Stromal cell of bone marrow (primary cell): Measurements from ENCODE around the gene EXOC3L4.
A peak's percentile ranks its signal among the peaks of the same experiment; 100 is the strongest.

ENCODE experiments used
- DNase-seq: peaks from one replicate; pipeline ENCODE4 v3.0.0-alpha.2; 2012; ENCODE audit warnings: low read depth

The EXOC3L4 gene

DNA sequence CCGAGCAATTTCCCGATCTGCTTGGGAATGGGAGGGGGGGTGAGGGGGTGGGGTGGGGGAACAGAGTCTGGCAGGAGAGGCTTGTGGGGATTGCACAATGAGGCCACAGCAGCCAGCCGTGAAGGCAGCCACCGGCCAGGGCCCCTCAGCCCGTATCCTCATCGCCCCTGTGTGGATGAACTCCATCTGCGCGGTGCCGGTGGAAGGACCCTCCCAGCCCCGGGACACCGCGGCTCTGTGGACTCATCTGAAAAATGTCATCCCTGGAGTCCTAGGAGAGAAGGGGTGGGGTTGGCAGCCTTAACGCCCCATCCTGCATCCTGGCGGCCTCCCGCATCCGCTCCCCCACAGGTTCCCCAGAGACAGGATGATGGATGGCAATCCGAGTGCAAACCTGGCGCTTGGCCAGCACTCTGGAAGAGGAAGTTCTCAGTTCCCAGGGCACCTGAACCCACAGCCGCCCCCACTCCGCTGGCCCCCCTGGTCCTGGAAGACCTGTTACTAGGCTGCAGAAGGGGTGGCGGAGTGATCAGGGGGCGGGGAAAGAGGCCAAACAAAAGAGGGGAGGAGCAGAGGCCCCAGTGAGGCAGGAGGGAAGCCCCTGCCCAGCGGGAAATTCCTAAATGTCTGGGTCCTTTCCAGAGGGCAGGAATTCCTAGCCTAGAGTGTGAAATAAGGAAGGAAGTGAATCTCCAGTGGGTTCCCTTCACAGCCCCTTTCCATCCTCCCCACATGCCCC lies 27.5 kb downstream of the EXOC3L4 start:
- DNase-seq: peak; percentile 50

DNA sequence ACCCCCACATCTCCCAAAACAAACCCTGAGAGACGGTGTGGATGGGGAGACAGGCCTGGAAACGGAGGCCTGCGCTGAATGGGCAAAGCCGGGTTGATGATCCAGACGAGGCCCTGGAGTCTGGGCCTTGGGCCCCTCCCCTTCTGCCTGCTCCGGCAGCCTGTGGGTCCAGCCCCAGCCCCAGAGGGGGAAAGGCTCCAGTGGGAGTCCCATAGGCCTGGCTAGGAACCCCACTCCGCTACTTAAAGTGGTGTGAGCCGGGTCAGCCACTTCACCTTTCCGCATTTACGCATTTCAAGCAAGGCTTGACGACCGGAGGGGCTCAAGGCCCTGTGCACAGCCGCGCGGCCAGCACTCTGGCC lies 28.0 kb downstream of the EXOC3L4 start:
- no peak for DNase-seq

DNA sequence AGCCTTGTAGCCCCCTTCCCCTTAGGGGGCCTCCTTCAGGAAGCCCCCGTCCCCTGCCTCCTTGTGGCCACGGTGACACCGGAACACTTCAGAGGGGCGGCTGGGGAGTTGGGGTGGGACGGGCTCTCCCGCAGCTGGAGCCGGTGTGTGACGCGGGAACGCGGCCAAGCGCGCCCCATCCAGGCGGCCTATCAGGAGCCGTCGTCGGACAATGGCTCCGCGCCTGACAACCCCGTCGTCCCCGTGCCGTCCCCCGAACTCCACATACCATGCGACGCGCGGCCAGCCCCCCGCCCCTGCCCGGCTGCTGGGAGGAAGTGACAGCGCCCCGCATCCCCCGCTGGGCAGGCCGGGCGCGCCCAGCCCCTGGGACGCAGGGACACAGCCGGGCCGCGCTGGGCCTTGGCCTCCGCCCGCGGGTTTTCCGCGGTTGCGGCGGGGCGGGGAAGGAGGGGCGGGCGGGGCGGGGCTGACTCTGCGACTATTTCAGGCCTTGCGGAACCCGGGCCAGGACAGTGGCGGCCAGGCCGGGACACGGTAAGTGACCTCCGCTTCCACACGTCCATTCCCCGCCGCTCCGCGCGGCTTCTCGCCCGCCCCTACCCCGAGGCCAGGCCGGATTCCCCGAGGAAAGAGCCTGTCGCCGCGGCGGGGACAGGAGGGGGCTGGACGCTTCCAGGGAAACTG lies 28.6 kb downstream of the EXOC3L4 start, which contains the start of gene TNFAIP2:
Gene TNFAIP2 (plus strand): TSS at position 515 of the 687 bp plus-strand sequence. CDS start 2,997 bp downstream, outside the sequence.
- no peak for DNase-seq

DNA sequence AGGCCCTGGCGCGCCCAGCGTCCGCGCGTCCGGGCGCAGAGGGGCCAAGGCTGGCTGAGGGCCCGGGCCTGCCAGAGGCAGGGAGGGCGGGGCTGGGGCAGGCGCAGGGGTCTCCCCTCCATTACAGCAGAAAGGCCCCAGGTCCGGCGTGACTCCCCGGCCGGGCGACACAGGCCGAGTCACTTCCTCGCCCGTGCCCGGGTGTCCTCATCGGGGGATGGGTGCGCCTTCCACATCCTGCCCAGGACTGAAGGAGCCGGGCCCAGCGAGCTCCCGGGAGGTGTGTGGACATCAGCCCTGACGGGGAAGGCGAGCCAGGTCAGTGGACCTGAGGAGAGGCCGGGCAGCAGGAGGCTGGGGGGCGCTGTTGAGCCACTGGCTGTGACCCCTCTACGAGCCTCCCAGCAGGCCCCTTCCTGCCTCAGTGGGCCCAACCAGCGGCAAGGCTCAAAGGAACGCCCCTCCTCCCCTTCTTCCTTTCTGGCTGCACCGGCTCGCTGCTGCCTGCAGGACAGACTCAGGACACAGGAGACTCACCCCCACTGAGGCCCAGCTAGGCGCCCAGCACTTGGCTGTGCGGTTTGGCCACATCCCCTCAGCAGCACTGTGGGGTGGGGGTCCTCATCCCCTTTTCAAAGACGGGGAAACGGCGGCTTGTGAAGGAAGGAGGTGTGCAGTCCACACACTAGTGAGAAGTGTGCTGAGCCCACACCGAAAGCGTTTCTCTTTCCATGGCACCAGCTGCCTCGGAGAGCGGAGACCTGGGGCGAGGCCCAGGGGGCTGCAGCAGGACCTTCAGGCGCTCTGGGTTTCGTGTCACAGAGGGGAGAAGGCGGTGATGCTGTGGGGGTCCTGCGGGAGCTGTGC lies 29.3 kb downstream of the EXOC3L4 start:
- DNase-seq: no peak

DNA sequence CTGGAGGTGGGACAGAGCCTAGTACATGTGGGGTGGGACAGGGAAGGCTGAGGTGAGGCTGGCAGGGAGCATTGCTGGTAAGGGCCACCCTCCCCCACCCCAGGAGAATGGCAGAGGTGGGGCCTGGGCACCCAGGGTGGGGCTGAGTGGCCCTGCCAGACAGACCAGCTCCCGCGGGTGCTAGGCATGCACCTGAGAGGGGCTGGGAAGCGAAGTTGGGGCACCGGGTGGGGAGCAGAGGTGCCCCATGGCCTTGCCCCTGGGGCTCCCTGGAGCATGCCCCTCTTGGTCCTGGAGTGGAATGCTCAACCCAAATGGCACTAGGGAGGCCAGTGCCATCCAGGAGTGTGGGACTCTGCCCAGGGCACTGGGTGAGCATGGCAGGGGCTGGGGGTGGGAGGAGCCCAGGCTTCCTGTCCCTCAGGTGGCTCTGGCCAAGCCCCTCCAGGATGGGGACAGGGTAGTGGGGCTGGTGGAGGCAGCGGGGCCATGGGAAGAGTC lies 30.0 kb downstream of the EXOC3L4 start:
- no peak for DNase-seq

DNA sequence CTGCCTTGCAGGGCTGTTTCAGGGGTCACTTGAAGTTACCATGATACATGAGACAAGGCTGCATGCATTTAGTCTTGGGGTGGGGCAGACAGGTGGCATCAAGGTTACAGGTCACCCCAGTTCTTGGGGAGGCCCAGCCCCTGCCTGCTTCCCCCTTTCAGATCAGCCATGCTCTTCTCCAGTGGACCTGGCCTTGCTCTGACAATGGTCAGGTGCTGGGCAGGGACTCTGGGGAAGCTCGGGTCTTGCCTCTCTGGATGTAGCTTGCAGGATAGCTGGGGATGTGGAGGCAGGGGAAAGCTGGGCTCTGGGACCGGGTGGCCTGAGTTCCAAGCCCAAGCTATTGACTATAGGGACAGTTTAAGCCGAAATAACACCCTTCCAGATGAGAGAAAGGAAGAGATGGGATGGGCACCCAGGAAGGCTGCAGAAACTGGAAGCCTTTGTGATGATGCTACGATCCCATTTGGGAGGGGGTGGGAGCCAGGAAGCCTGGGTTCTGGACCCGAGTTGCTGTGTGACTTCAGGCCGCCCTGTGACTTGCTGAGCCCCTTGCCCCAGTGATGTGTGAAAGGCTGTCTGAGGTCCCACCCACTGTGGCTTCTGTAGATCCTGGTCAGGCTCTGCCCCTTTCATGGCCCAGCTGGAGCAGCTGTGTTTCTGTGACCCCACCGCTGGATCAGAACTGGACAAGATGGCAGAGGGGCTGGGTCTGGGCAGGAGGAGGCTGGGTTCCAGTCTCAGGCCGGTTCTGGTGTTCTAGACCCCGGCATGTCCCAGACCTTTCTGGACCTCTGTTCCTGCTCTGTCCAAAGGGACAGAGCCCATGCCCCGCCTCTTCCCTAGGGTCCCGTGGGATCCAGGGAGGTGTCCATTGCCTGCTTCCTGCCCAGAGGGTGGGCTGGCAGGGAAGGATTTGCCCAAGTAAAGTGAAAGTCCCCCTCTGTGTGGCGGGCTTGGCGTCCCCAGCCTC lies 30.9 kb downstream of the EXOC3L4 start:
- DNase-seq: no peak

DNA sequence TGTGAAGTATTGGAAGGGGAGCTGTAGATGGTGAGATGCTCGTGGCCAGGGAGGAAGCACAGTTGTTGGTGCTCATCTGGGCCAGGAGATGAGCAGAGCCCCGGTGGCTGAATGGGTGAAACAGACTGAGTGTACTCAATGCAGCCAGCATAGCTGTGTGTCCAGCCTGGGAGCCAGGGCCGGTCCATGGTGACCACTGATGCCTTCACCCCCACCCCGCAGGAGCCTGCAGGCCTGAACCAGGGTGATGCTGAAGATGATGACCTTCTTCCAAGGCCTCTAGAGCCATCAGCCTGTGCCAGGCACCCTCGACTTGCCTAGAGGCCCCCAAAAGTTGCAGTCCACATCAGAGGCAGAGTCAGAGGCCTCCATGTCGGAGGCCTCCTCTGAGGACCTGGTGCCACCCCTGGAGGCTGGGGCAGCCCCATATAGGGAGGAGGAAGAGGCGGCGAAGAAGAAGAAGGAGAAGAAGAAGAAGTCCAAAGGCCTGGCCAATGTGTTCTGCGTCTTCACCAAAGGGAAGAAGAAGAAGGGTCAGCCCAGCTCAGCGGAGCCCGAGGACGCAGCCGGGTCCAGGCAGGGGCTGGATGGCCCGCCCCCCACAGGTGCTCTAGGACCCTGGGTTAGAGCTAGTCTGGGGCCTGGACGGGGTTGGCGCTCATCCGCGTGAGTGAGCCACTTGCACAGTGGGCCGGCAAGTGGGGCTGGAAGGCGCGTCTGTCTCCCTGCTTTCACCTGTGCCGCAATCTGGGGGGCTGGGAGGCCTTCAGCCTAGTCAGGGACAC lies 31.8 kb downstream of the EXOC3L4 start:
- no peak for DNase-seq

DNA sequence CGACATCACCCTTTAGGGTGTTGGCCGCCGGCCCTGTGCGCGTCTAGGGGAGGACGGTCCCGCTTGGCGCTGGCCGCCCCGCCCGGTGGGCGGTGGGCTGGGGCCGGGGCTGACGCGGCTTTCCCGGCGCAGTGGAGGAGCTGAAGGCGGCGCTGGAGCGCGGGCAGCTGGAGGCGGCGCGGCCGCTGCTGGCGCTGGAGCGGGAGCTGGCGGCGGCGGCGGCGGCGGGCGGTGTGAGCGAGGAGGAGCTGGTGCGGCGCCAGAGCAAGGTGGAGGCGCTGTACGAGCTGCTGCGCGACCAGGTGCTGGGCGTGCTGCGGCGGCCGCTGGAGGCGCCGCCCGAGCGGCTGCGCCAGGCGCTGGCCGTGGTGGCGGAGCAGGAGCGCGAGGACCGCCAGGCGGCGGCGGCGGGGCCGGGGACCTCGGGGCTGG lies 32.4 kb downstream of the EXOC3L4 start:
- no peak for DNase-seq

DNA sequence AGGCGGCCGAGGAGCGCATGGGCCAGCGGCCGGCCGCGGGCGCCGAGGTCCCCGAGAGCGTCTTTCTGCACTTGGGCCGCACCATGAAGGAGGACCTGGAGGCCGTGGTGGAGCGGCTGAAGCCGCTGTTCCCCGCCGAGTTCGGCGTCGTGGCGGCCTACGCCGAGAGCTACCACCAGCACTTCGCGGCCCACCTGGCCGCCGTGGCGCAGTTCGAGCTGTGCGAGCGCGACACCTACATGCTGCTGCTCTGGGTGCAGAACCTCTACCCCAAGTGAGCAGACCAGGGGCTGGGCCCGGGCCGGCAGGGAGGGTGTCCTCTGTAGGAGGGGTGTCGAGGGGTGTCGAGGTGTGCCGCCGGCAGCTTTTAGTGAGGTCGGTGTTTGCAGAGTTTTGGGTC lies 32.8 kb downstream of the EXOC3L4 start:
- DNase-seq: no peak

DNA sequence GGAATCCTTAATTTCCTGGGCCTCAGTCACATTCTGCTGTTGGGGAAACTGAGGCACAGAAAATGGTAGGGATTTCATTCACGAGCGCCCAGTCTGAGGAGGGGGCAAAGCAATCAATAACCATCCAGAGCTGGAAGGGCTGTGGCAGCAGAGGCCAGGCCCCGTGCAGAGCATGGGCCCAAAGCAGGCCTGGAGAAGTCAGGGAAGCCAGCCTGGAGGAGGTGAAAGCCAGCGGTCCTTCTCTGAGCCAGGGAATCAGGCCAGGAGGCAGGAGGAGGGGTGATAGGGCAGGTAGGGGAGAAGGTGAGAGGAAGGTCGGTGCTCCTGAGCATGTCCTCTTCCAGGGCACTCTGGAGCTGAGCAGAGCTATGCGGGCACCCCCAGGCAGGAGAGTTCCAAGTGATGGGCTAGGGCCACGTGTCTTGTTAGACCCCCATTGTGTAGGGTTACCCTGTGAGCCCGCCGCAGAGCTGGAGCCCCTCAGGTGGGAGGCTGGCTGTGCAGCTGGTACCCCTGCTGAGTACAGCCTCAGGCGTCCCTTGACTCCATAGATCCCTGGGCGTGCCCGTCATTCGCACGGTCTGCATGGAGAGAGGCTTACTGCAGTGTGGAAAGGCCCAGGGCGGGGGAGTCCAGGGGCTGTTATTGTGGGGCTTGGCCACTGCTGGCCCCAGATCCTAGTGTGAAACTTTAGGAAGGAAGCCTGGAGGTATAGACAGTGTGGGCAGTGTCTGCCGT lies 33.5 kb downstream of the EXOC3L4 start:
- no peak for DNase-seq

DNA sequence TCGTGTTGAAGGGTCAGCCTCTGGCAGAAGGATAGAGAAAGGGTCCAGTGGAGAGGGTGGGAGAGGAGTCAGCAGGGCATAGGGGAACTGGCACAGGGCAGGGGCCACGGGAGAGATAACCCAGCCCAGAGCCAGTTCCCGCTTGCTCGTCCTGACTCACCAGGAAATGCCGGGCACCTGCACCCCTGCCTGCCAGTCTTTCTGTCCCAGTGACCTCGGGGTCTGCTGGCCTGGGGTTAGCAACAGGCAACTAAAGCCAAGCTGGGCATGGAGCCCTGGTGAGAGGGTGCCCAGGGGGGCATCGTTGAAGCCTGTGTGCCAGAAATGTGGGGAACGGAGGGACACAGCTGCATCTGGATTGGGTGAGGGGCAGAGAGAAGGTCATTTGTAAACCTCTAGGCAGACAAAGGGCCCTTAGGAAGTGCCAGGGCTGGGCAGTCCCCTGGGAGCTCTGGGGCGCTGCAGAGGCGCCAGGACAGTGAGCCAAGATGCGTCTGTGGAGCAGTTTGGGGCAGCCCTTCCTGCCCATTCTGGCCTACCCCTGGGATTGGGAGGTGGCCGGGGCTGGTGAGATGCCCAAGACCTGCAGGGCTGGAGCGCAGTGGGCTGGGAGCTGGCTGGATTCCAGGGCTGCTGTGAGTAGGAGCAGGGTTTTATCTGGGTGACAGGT lies 34.2 kb downstream of the EXOC3L4 start:
- DNase-seq: no peak

DNA sequence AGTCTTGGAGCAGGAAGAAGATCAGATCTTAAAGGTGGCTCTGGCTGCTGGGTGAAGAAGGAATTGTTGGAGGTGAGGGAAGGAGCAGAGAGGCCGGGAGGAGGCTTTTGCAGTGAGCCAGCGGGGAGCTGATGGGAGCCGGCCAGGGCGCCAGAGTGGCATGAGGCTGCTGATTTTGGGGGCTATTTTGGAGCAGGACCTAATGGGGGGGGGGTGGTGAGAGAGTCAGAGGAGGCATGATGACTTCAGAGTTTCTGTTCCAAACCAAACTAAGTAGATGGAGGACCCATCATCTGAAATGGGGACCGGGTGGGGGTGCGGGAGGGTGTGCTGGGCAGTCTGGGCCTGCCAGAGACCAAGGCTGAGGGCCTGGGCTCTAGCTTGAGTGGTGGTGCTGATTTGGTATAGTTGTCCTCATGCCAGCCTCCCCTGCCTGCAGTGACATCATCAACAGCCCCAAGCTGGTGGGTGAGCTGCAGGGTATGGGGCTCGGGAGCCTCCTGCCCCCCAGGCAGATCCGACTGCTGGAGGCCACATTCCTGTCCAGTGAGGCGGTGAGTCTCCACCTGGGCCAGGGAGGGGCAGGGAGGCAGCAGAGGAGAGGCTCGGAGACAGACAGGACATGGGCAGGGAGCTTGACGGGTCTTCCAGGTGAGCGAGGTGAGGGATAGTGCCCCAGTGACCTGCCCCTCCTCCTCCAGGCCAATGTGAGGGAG lies 34.9 kb downstream of the EXOC3L4 start:
- DNase-seq: no peak

DNA sequence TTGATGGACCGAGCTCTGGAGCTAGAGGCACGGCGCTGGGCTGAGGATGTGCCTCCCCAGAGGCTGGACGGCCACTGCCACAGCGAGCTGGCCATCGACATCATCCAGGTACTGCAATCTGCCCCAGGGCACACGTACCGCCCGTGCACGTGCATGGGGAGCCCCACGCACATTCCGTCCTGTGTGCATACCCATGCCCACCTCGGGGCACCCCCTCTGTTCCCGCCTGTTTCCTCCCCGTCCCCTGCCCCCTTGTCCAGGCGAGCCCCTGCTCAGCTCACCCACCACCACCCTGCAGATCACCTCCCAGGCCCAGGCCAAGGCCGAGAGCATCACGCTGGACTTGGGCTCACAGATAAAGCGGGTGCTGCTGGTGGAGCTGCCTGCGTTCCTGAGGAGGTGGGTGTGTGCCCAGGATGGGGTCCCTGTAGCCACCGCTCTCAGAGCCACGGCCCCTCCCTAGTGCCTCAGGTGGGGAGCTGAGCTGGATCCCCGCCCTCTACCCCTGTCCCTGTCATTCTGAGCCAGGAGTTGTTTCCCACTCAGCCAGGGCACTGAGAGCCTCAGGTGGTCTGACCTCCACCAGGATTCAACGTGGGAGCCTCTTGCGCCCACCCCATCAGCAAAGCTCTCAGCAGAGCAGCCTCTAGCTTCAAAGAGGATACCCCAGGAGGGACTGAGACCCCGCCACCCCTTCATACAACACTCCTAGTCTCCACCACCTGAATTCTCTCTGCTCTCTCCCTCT lies 35.7 kb downstream of the EXOC3L4 start:
- no peak for DNase-seq

DNA sequence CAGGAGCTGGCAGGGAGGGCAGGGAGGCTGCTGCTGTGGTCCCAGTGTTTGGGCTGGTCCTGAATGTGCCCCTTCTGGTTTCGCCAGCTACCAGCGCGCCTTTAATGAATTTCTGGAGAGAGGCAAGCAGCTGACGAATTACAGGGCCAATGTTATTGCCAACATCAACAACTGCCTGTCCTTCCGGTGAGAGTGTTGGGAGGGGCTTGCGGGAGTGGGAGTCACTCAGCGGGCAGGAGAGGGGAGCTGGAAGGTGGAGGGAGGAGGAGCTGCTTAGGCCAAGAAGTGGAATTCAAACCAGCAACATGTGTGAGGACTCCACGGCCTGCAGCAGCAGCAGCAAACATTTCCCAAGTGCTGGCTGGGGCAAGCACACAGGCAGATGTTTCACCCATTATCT lies 36.4 kb downstream of the EXOC3L4 start:
- peak; percentile 62 for DNase-seq

DNA sequence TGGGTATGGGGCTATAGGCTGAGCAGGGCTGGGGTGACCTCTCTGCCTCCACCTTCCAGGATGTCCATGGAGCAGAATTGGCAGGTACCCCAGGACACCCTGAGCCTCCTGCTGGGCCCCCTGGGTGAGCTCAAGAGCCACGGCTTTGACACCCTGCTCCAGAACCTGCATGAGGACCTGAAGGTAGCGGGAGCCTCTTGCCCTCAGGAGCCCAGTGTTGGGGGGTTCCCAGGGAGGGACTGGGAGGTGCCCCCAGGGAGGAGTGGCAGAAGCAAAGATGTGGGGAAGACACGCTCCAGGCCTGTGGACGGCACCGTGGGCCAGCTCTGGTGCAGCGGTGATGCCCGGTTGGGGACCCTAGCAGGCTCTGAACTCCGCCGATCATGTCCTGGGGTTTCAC lies 37.1 kb downstream of the EXOC3L4 start:
- DNase-seq: no peak

DNA sequence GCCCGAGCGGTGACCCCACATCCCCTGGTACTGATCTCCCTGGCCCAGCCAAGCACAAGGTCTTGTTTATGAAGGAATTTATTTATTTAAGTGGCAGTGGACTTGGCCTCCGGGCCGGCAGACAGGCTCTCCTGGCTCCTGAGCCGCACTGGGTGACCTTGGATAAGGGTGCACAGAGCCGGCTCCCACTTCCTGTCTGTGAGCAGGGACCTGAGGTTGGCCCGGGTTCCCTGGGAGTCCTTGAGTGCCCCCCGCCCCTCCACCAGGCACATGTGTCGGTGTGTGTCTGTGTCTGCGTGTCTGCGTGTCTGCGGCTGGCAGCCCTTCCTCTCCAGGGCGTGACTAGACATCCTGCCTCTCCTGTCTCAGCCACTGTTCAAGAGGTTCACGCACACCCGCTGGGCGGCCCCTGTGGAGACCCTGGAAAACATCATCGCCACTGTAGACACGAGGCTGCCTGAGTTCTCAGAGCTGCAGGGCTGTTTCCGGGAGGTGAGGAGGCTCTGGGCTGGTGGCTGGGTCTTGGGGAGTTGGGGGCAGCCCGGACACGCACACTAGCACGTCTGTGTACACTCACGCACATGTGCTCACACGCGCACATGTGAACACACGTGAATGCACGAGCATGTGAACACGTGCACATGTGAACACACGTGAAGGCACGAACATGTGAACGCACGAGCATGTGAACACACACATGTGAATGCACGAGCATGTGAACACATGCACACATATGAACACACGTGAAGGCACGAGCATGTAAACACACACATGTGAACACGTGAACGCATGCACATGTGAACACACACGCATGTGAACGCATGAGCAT lies 38.1 kb downstream of the EXOC3L4 start:
- no peak for DNase-seq
